GM23338 (cell line): ENCODE results near the gene CACNB2.

ENCODE experiments used
- CREB1 ChIP-seq: fragments of 250-450 bp; sonication (Bioruptor Pico); IDR thresholded peaks from 2 replicates; pipeline ENCODE4 v1.5.0; 2020; ENCODE audit warnings: low read depth, mild to moderate bottlenecking, moderate library complexity
- CTCF ChIP-seq, 2 experiments: fragments of 200-600 bp in 1 of 2; sonication (generic) in 1 of 2; conservative IDR thresholded peaks; 2 replicates each; pipeline versions ENCODE4 v1.5.1 to v1.6.1; 2016 to 2017; ENCODE audit warnings: antibody characterized with exemption in 2 of 2, low read depth in 2 of 2, mild to moderate bottlenecking in 2 of 2, moderate library complexity in 1 of 2
- EZH2 ChIP-seq: fragments of 200-600 bp; sonication (generic); IDR thresholded peaks from one replicate; pipeline ENCODE4 v1.8.0; 2017; ENCODE audit warnings: antibody characterized with exemption, mild to moderate bottlenecking, low read depth; ENCODE audit not compliant: unreplicated experiment
- EZH2phosphoT487 ChIP-seq: fragments of 200-600 bp; sonication (generic); IDR thresholded peaks from one replicate; pipeline ENCODE4 v1.8.1; 2018; ENCODE audit warnings: antibody characterized with exemption; ENCODE audit not compliant: unreplicated experiment
- JUNB ChIP-seq: IDR thresholded peaks from one replicate; pipeline ENCODE4 v1.6.1; 2016; ENCODE audit warnings: antibody characterized with exemption; ENCODE audit not compliant: unreplicated experiment
- POLR2AphosphoS5 ChIP-seq: IDR thresholded peaks from 2 replicates; pipeline ENCODE4 v1.6.1; 2016; ENCODE audit warnings: antibody characterized with exemption, low read depth
- REST ChIP-seq: IDR thresholded peaks from one replicate; pipeline ENCODE4 v1.6.1; 2018; ENCODE audit warnings: antibody characterized with exemption; ENCODE audit not compliant: unreplicated experiment

- TF ChIP-seq CTCF (conservative IDR thresholded peaks at IDR 0.05; ENCODE audit: low read depth in 2 of 2) (no peak), POLR2AphosphoS5 (no peak), CREB1 (CRISPR knock-in tag) (no peak), REST (no peak), EZH2phosphoT487 (no peak), EZH2 (no peak), JUNB (no peak)
Measured at GRCh38 chr10:18474118-18474455, 333.9 kb downstream of the CACNB2 start.
